Small intestine (tissue), 7 donors: ENCODE measurements around the gene RAB41. TPM values are rescaled to one million over a fixed set of nuclear protein-coding genes. Genes with fewer than 3 reads are reported as not detected.

Experiments
- DNase-seq, 2 donors: peaks; one replicate each; pipeline versions ENCODE4 v3.0.0 to v3.0.0-alpha.2; 2013
- FAIRE-seq: peaks from 2 replicates; lab custom pipeline; 2012; peaks lifted over from hg19 to GRCh38; lab: Jason Lieb, UNC
- H3K27ac ChIP-seq, 3 donors: one replicate each; pipeline ENCODE4 v1.5.1; 2013; ENCODE audit warnings: low read length in 2 of 3, mild to moderate bottlenecking in 2 of 3, control low read depth in 1 of 3, inconsistent platforms in 1 of 3, low read depth in 1 of 3, moderate library complexity in 1 of 3
- H3K27me3 ChIP-seq, 3 donors: one replicate each; pipeline ENCODE4 v1.6.1; 2013; ENCODE audit warnings: low read length in 3 of 3, inconsistent platforms in 1 of 3; ENCODE audit not compliant: control insufficient read depth in 3 of 3, insufficient read depth in 3 of 3
- H3K36me3 ChIP-seq, 3 donors: one replicate each; pipeline ENCODE4 v1.6.1; 2013; ENCODE audit warnings: low read length in 3 of 3, inconsistent platforms in 1 of 3, low read depth in 1 of 3, mild to moderate bottlenecking in 1 of 3, moderate library complexity in 1 of 3; ENCODE audit not compliant: control insufficient read depth in 3 of 3, insufficient read depth in 2 of 3
- H3K4me1 ChIP-seq, 3 donors: one replicate each; pipeline ENCODE4 v1.6.1; 2013; ENCODE audit warnings: low read length in 2 of 3, inconsistent platforms in 1 of 3, low read depth in 1 of 3, mild to moderate bottlenecking in 1 of 3, moderate library complexity in 1 of 3; ENCODE audit not compliant: control insufficient read depth in 3 of 3, insufficient read depth in 2 of 3
- H3K4me3 ChIP-seq, 3 donors: one replicate each; pipeline ENCODE4 v1.5.1; 2013; ENCODE audit warnings: low read length in 3 of 3, control low read depth in 1 of 3, inconsistent platforms in 1 of 3, low read depth in 1 of 3, mild to moderate bottlenecking in 1 of 3, moderate library complexity in 1 of 3
- H3K9me3 ChIP-seq, 2 donors: one replicate each; pipeline ENCODE4 v1.6.1; 2013; ENCODE audit warnings: low read depth in 1 of 2, low read length in 1 of 2; ENCODE audit not compliant: control insufficient read depth in 2 of 2, insufficient read depth in 1 of 2
- WGBS, 3 donors: extraction: QIAGEN DNeasy Blood & Tissue Kit; methylation state at CpG; one replicate each; pipeline ENCODE4 v1.1.7; 2013; 5-methylcytosine and 5-hydroxymethylcytosine counted together
- polyA plus RNA-seq, 4 donors: library from polyadenylated mRNA; stranded (reverse) in 3 of 4; unstranded in 1 of 4; fragments of 200-250 nt in 3 of 4; fragments of 120-200 nt in 1 of 4; gene quantifications; one replicate each; pipeline versions ENCODE4 v1.2.1 to v1.2.3, GENCODE V29; 2013
- donor health status: healthy with polysubstance abuse.
- donor health status: control.
- donor health status: control.
- donor health status: Bipolar disorder and iron deficiency.
- donor health status: healthy.

Gene RAB41
- polyA plus RNA-seq, 4 donors = 0.92 TPM; not detected in 3

- 68 to 75% (median 74%) methylated on average over 3 of the region's 3 CpGs for WGBS, 3 donors
Measured at GRCh38 chrX:70253377-70254062, 28.5 kb upstream of the RAB41 start.

GRCh38 chrX:70254063-70254400 is 27.9 kb upstream of the RAB41 start:
- WGBS, 3 donors = 82 to 94% (median 84%) methylated on average over 1 of the region's 1 CpG
- FAIRE-seq = no peak

More at GRCh38 chrX:70253377-70254062, 28.5 kb upstream of the RAB41 start:
- Histone ChIP-seq H3K4me3 (no peak overlapping the region), H3K27ac (peak overlapping the region in 1 of 3 donors; percentile 81), H3K27me3 (no peaks in the 10 kb centered on the region), H3K4me1 (peaks cover 0 to 16% (median 0%) of the 10 kb centered on the region in 3 donors), H3K36me3 (no peaks in the 10 kb centered on the region), H3K9me3 (no peaks in the 10 kb centered on the region)
- FAIRE-seq (no peak), DNase-seq (peak in 1 of 2 donors; percentile 5)

GRCh38 chrX:70254909-70255308 is 27.1 kb upstream of the RAB41 start:
- no peaks in the 10 kb centered on the region for H3K36me3 ChIP-seq
- DNase-seq (peak; percentile 58), FAIRE-seq (no peak)
- peak overlapping the region in 2 of 3 donors; percentile 27 to 81 for H3K27ac ChIP-seq
- H3K4me3 ChIP-seq = no peak overlapping the region
- peaks cover 0 to 16% (median 0%) of the 10 kb centered on the region in 3 donors for H3K4me1 ChIP-seq
- no peaks in the 10 kb centered on the region for H3K9me3 ChIP-seq
- 40 to 65% (median 63%) methylated on average over 3 of the region's 3 CpGs for WGBS, 3 donors
- H3K27me3 ChIP-seq = no peaks in the 10 kb centered on the region

More at GRCh38 chrX:70254063-70254400, 27.9 kb upstream of the RAB41 start:
- DNase-seq = peak; percentile 4 to 16
- Histone ChIP-seq H3K9me3 (no peaks in the 10 kb centered on the region), H3K4me1 (peaks cover 0 to 16% (median 0%) of the 10 kb centered on the region in 3 donors), H3K4me3 (no peak overlapping the region), H3K27me3 (no peaks in the 10 kb centered on the region), H3K36me3 (no peaks in the 10 kb centered on the region), H3K27ac (peak overlapping the region in 1 of 3 donors; percentile 81)

- no peak for FAIRE-seq
Measured at GRCh38 chrX:70255452-70255851, 26.5 kb upstream of the RAB41 start.

GRCh38 chrX:70257423-70258288 is 24.3 kb upstream of the RAB41 start:
- H3K4me1 ChIP-seq = peaks cover 0 to 16% (median 0%) of the 10 kb centered on the region in 3 donors
- DNase-seq (peak; percentile 15 to 21), FAIRE-seq (no peak)
- no peaks in the 10 kb centered on the region for H3K27me3 ChIP-seq
- no peak overlapping the region for H3K4me3 ChIP-seq
- 59 to 79% (median 62%) methylated on average over 5 of the region's 5 CpGs for WGBS, 3 donors
- H3K36me3 ChIP-seq = no peaks in the 10 kb centered on the region
- H3K27ac ChIP-seq = no peak overlapping the region
- no peaks in the 10 kb centered on the region for H3K9me3 ChIP-seq

More at GRCh38 chrX:70255452-70255851, 26.5 kb upstream of the RAB41 start:
- WGBS, 3 donors = 63 to 86% (median 85%) methylated on average over 2 of the region's 2 CpGs
- H3K36me3 ChIP-seq = no peaks in the 10 kb centered on the region
- H3K4me3 ChIP-seq = no peak overlapping the region
- peaks cover 0 to 16% (median 0%) of the 10 kb centered on the region in 3 donors for H3K4me1 ChIP-seq
- no peaks in the 10 kb centered on the region for H3K27me3 ChIP-seq
- no peak overlapping the region for H3K27ac ChIP-seq
- H3K9me3 ChIP-seq = no peaks in the 10 kb centered on the region
- DNase-seq = no peak

- Histone ChIP-seq H3K4me3 (no peak within 1 kb of the TSS), H3K27ac (no peak within 1 kb of the TSS), H3K27me3 (no peaks in the 10 kb centered on the region), H3K9me3 (no peaks in the 10 kb centered on the region), H3K36me3 (no peaks in the 10 kb centered on the region), H3K4me1 (peaks cover 0 to 8% (median 0%) of the 10 kb centered on the region in 3 donors)
- peak in 1 of 2 donors; percentile 26 for DNase-seq
- 52 to 65% (median 55%) methylated on average over 4 of the region's 4 CpGs for WGBS, 3 donors
- FAIRE-seq = no peak
Measured at GRCh38 chrX:70260104-70260503, 21.9 kb upstream of the RAB41 start, which contains the start of gene P2RY4. Gene P2RY4 (minus strand): TSS chrX:70260204. CDS start chrX:70259624, 580 bp downstream.

- no peak overlapping the region for H3K4me3 ChIP-seq
- no peak for FAIRE-seq
- no peaks in the 10 kb centered on the region for H3K36me3 ChIP-seq
- H3K27ac ChIP-seq = no peak overlapping the region
- no peaks in the 10 kb centered on the region for H3K4me1 ChIP-seq
- no peaks in the 10 kb centered on the region for H3K9me3 ChIP-seq
- DNase-seq = peak; percentile 57 to 71
- 16 to 30% (median 20%) methylated on average over 4 to 7 of the region's 7 CpGs for WGBS, 3 donors
- H3K27me3 ChIP-seq = no peaks in the 10 kb centered on the region
Measured at GRCh38 chrX:70262952-70263567, 18.9 kb upstream of the RAB41 start.

GRCh38 chrX:70264784-70265183 is 17.2 kb upstream of the RAB41 start:
- no peak overlapping the region for H3K27ac ChIP-seq
- H3K36me3 ChIP-seq = no peaks in the 10 kb centered on the region
- DNase-seq (no peak), FAIRE-seq (no peak)
- no peaks in the 10 kb centered on the region for H3K27me3 ChIP-seq
- H3K9me3 ChIP-seq = no peaks in the 10 kb centered on the region
- H3K4me1 ChIP-seq = no peaks in the 10 kb centered on the region
- 50 to 80% (median 77%) methylated on average over 3 of the region's 3 CpGs for WGBS, 3 donors
- no peak overlapping the region for H3K4me3 ChIP-seq
